ENCODE measurements around the gene RASSF3.
A peak's percentile ranks its signal among the peaks of the same experiment; 100 is the strongest.

Gene RASSF3

DNA sequence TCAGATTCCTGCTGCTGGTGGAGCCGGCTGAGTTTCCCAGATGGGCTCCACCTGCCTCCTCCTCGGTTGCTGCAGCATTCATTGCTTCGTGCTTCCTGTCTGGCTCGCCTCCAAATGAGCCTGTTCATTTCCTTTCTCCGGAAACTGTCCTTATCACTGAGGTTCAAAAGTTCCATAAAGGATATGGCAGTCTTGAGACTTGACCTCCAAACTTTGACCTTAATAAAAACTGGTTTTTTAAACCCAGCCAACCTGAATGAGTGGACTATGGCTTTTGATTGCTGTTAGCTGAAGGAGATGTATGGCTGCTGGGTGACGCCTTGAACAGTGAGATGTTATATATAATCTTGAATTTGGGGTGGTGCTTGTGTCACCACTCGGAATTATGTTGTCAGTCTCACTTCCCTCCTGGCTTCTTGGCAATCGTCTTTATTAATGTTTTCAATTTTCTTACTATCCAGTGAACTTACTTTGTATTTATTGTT, 62.7 kb downstream of the RASSF3 start:
- H3K4me3 ChIP-seq (ENCODE audit: low read length) = no peak overlapping the region
- no peak overlapping the region for H3K9ac ChIP-seq (ENCODE audit: low read depth, low read length)
- H3K27ac ChIP-seq (ENCODE audit: low read depth, low read length) = peak overlapping the region; percentile 5; the same call in 1 of the 2 replicates
- H3K27me3 ChIP-seq (ENCODE audit: insufficient read depth, low read length) = no peaks in the 10 kb centered on the region
- WGBS = 60% methylated on average over 6 of the region's 8 CpGs
- no peaks in the 10 kb centered on the region for H3K36me3 ChIP-seq (ENCODE audit: insufficient read depth, low read length)
- H3K9me3 ChIP-seq (ENCODE audit: insufficient read depth, low read depth, low read length) = no peaks in the 10 kb centered on the region
- peaks cover 51% of the 10 kb centered on the region for H3K4me1 ChIP-seq (ENCODE audit: insufficient read depth, low read length)

DNA sequence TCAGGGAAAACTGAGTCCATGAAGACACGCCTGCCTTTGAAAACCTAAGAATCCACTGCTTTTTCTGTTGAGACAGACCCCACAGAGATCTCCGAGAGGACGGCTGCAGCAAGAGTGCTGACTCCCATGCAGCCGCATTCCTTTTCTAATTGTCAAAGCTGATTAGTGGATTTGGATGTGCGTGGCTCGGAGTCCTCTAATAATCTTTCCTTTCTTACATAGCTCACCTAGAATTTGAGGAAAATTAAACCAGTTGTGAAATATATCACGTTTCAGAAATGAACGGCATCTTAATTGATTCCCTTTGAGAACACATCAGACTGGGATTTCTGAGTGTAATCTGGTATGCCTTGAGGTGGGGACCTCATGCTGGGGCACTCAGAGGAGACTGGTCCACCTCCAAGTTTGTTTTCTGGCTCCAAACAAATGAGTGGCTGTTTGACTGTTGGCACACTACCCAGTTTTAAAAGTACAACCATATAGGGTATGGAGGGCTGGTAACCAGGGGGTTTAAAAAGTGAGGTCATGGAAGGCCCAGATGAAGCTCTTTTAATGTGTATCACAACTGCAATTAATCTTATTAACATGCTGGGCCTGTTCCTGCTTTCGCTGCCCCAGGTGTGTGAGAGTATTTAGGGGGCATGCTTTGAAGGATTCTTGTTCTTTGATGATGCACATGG, 63.3 kb downstream of the RASSF3 start:
- 63% methylated on average over 7 of the region's 9 CpGs for WGBS
- no peak overlapping the region for H3K4me3 ChIP-seq (ENCODE audit: low read length)
- peaks cover 51% of the 10 kb centered on the region for H3K4me1 ChIP-seq (ENCODE audit: insufficient read depth, low read length)
- no peak overlapping the region for H3K9ac ChIP-seq (ENCODE audit: low read depth, low read length)
- H3K27me3 ChIP-seq (ENCODE audit: insufficient read depth, low read length) = no peaks in the 10 kb centered on the region
- no peaks in the 10 kb centered on the region for H3K9me3 ChIP-seq (ENCODE audit: insufficient read depth, low read depth, low read length)
- H3K27ac ChIP-seq (ENCODE audit: low read depth, low read length) = peak overlapping the region; percentile 13; the same call in 1 of the 2 replicates
- no peaks in the 10 kb centered on the region for H3K36me3 ChIP-seq (ENCODE audit: insufficient read depth, low read length)

DNA sequence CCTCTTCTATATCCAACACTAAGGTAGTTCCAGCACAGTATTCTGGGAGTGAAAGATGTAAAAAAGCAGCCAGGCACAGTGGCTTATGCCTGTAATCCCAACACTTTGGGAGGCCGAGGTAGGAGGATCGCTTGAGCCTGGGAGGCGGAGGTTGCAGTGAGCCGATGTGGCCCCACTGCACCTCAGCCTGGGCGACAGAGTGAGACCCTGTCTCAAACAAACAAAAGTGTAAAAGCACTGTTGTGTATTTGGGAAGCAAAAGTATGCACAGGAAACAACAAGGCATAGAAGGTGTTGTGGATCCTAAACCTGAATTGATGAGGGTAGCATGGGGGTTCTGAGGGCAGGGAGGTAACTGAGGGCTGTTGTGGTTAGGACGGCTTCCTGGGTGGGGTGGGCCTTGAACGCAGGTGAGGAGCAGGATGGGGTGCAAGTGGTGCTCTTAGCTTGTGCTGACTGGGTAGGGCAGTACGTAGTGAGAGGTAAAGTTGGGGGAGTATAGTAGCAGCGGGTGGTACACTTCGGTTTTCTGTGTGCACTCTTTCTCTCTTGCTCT, 64.2 kb downstream of the RASSF3 start:
- Histone ChIP-seq H3K36me3 (ENCODE audit: insufficient read depth, low read length) (no peaks in the 10 kb centered on the region), H3K27me3 (ENCODE audit: insufficient read depth, low read length) (no peaks in the 10 kb centered on the region), H3K9ac (ENCODE audit: low read depth, low read length) (no peak overlapping the region), H3K9me3 (ENCODE audit: insufficient read depth, low read depth, low read length) (no peaks in the 10 kb centered on the region), H3K4me1 (ENCODE audit: insufficient read depth, low read length) (peaks cover 46% of the 10 kb centered on the region), H3K4me3 (ENCODE audit: low read length) (no peak overlapping the region), H3K27ac (ENCODE audit: low read depth, low read length) (no peak overlapping the region)
- WGBS = 93% methylated on average over 10 of the region's 10 CpGs

DNA sequence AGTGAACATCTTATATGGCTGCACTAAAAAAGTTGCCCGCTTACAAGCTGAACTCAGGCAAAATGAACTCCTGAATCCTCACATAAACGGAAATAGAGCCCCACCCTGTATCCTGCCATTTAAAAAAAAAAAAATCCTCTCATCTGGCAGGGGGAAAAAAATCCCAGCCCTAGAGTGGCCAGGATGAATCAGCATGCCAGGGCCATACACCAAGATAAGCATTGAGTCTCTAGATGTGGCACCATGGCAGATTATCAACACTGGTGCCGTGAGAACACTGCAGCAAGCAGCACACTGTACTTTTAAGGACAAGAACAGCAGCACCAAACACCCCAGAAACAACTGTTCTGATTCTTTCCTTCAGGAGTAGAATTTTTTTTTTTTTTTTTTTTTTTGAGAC, 65.5 kb downstream of the RASSF3 start:
- Histone ChIP-seq H3K9ac (ENCODE audit: low read depth, low read length) (no peak overlapping the region), H3K9me3 (ENCODE audit: insufficient read depth, low read depth, low read length) (no peaks in the 10 kb centered on the region), H3K27ac (ENCODE audit: low read depth, low read length) (no peak overlapping the region), H3K4me1 (ENCODE audit: insufficient read depth, low read length) (peaks cover 33% of the 10 kb centered on the region), H3K27me3 (ENCODE audit: insufficient read depth, low read length) (no peaks in the 10 kb centered on the region), H3K36me3 (ENCODE audit: insufficient read depth, low read length) (no peaks in the 10 kb centered on the region), H3K4me3 (ENCODE audit: low read length) (no peak overlapping the region)
- 93% methylated on average over 3 of the region's 3 CpGs for WGBS

DNA sequence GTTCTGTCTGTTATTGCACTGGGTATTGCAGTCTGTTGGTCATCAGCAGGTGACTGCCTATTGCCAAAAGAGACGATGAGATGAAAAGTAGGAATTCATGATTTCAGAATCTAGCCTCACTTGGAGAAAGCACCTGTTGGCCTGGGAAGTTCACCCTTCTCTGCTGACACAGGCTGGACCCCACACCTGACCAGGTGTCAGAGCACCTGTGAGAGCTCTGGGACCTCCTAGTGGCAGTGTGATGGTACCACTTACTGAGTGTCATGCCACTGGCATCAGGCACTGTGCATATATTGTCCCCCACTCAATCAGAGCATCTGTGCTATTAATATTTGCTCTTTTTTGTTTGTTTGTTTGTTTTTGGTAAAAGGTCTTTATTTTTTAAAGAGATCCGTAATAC, 68.0 kb downstream of the RASSF3 start:
- Histone ChIP-seq H3K9me3 (ENCODE audit: insufficient read depth, low read depth, low read length) (no peaks in the 10 kb centered on the region), H3K9ac (ENCODE audit: low read depth, low read length) (no peak overlapping the region), H3K27ac (ENCODE audit: low read depth, low read length) (no peak overlapping the region), H3K4me1 (ENCODE audit: insufficient read depth, low read length) (peaks cover 25% of the 10 kb centered on the region), H3K4me3 (ENCODE audit: low read length) (no peak overlapping the region), H3K36me3 (ENCODE audit: insufficient read depth, low read length) (no peaks in the 10 kb centered on the region), H3K27me3 (ENCODE audit: insufficient read depth, low read length) (no peaks in the 10 kb centered on the region)
- 92% methylated on average over 1 of the region's 2 CpGs for WGBS

DNA sequence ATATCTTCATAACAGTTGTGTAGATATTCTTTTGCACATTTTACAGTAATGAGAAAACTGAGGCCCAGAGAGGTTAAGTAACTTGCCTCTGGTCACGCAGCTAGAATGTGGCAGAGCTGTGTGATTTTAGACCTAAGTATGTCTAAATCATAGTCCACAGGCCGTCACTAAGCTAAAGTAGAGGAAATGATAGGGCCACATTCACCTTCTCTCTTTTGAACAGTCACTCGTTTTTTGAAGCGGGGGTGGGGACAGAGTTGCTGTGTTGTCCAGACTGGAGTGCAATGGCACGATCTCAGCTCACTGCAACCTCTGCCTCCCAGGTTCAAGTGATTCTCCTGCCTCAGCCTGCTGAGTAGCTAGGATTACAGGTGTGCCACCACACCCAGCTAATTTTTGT, 68.5 kb downstream of the RASSF3 start:
- Histone ChIP-seq H3K9ac (ENCODE audit: low read depth, low read length) (no peak overlapping the region), H3K4me1 (ENCODE audit: insufficient read depth, low read length) (peaks cover 25% of the 10 kb centered on the region), H3K9me3 (ENCODE audit: insufficient read depth, low read depth, low read length) (no peaks in the 10 kb centered on the region), H3K27ac (ENCODE audit: low read depth, low read length) (no peak overlapping the region), H3K36me3 (ENCODE audit: insufficient read depth, low read length) (no peaks in the 10 kb centered on the region), H3K4me3 (ENCODE audit: low read length) (no peak overlapping the region), H3K27me3 (ENCODE audit: insufficient read depth, low read length) (no peaks in the 10 kb centered on the region)
- WGBS = 98% methylated on average over 5 of the region's 5 CpGs

DNA sequence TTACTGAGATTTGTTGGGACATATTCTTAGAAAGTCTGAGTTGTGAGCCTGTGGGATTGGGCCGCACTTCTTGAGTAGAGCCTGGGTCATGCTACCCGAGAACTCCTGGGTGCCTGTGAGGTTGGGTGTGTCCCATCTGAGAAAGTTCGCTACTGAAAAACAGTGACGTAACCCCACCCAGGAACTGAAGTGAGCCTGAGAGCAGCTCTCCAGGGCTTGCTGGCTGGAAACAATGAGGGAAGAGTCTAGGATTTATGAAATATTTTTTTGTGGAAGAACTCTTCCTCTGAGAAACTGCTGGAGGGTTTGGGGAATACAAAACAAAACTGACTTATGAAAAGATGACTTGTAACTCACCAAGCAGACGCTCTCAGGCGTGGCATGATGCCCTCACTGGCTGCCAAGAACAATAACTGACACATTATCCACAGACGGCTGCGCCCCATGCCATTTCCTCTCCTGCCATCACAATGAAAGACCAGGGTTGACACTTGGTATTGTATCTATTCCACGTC, 69.2 kb downstream of the RASSF3 start:
- Histone ChIP-seq H3K36me3 (ENCODE audit: insufficient read depth, low read length) (peaks cover 1% of the 10 kb centered on the region; the same call in 1 of the 2 replicates), H3K4me3 (ENCODE audit: low read length) (no peak overlapping the region), H3K27me3 (ENCODE audit: insufficient read depth, low read length) (no peaks in the 10 kb centered on the region), H3K9me3 (ENCODE audit: insufficient read depth, low read depth, low read length) (no peaks in the 10 kb centered on the region), H3K9ac (ENCODE audit: low read depth, low read length) (no peak overlapping the region; the same call in 1 of the 2 replicates), H3K4me1 (ENCODE audit: insufficient read depth, low read length) (peaks cover 20% of the 10 kb centered on the region), H3K27ac (ENCODE audit: low read depth, low read length) (no peak overlapping the region)
- WGBS = 91% methylated on average over 9 of the region's 9 CpGs

DNA sequence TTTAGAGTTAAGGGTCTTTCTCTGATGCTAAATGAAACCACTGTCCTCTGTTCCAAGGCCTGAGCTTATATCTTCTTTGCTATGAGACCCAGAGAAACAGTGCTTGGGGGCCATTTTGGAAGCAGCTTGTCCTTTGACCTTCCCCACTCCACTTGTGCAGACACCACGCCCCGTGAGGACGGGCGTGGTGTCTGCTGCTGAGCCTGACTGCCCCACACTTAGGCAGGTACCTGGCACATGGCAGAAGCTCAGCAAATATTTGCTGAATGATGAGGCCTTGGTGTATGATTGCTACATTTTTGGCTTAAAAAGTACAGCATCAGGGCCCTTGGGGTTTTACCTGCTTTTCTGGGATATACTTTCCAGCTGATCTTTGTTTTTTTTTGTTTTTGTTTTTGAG, 69.9 kb downstream of the RASSF3 start:
- Histone ChIP-seq H3K4me3 (ENCODE audit: low read length) (no peak overlapping the region), H3K27ac (ENCODE audit: low read depth, low read length) (no peak overlapping the region), H3K36me3 (ENCODE audit: insufficient read depth, low read length) (peaks cover 8% of the 10 kb centered on the region), H3K9me3 (ENCODE audit: insufficient read depth, low read depth, low read length) (no peaks in the 10 kb centered on the region), H3K9ac (ENCODE audit: low read depth, low read length) (no peak overlapping the region), H3K4me1 (ENCODE audit: insufficient read depth, low read length) (peaks cover 18% of the 10 kb centered on the region), H3K27me3 (ENCODE audit: insufficient read depth, low read length) (no peaks in the 10 kb centered on the region)
- WGBS = 91% methylated on average over 4 of the region's 4 CpGs

DNA sequence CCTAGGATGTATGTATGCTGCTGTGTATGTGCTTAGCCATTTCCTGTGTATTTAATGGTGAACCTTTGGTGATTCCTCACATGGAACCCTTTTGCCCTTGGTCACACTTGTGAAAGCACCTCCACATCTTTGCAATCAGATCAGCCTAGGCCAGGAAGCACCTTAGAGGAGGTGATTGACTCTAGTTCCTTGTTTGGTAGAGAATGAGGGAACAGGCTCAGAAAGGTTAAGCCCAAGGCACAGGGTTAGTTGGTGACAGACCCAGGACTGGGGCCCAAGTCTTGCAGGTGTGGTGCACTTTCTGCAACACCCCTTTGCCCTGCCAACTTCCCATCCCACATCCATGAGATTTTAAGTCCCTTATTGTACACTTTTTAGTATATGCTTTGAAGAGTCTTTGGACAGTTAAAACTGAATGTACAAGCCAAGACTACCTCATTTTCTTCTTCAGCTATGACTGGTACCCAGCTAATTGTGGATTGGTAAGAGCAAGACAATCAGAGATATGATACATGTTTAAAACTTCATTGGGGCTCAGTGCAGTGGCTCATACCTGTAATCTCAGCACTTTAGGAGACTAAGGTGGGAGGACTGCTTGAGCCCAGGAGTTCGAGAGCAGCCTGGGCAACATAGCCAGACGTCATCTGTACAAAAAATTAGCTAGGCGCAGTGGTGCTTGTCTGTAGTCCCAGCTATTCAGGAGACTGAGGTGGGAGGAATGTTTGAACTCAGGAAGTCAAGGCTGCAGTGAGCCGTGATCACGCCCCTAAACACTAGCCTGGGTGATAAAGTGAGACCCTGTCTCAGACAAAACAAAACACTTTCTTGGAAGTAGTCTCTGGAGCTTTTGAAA, 71.1 kb downstream of the RASSF3 start:
- H3K9ac ChIP-seq (ENCODE audit: low read depth, low read length) = no peak overlapping the region
- no peak overlapping the region for H3K27ac ChIP-seq (ENCODE audit: low read depth, low read length)
- H3K27me3 ChIP-seq (ENCODE audit: insufficient read depth, low read length) = no peaks in the 10 kb centered on the region
- H3K4me3 ChIP-seq (ENCODE audit: low read length) = no peak overlapping the region
- no peaks in the 10 kb centered on the region for H3K9me3 ChIP-seq (ENCODE audit: insufficient read depth, low read depth, low read length)
- peaks cover 15% of the 10 kb centered on the region for H3K36me3 ChIP-seq (ENCODE audit: insufficient read depth, low read length)
- peaks cover 18% of the 10 kb centered on the region for H3K4me1 ChIP-seq (ENCODE audit: insufficient read depth, low read length)
- WGBS = 86% methylated on average over 5 of the region's 5 CpGs

DNA sequence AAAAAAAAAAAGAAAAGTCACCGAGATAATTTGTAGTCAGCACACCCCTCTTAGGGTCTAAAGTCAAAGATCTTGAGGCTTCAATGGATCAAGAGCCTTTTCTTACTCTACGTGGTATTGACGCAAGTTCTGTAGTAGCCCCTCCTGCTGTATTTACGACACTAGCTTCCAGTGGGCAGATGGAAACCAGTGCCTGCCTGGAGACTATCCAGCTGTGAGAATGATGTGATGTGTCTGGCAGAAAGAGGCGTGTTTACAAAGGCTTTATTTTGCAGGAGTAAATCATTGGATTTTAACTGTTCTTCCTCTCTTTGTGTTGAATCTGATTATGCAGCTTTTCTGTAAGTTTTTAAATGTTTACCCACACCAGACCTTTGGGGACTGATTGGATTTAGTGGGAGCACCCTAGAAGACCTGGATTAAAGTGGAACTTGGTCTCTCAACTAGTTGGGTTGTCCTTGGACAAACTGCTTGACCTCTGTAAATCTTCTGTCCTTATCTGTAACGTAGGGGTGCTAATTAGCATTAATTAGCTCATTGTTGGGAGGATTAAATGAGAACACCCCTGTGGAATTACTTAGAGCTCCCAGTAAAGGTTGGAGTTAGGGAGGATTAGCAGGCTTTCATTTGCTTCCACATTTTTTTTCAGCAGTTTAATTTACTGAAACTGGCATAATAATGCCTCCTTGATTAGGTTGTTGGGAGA, 72.4 kb downstream of the RASSF3 start:
- H3K4me1 ChIP-seq (ENCODE audit: insufficient read depth, low read length) = peaks cover 21% of the 10 kb centered on the region

More for the DNA sequence above, 72.4 kb downstream of the RASSF3 start:
- no peaks in the 10 kb centered on the region for H3K27me3 ChIP-seq (ENCODE audit: insufficient read depth, low read length)
- peaks cover 26% of the 10 kb centered on the region for H3K36me3 ChIP-seq (ENCODE audit: insufficient read depth, low read length)
- H3K9me3 ChIP-seq (ENCODE audit: insufficient read depth, low read depth, low read length) = no peaks in the 10 kb centered on the region
- H3K27ac ChIP-seq (ENCODE audit: low read depth, low read length) = peak overlapping the region; percentile 76; the same call in 1 of the 2 replicates
- 37% methylated on average over 6 of the region's 6 CpGs for WGBS
- H3K9ac ChIP-seq (ENCODE audit: low read depth, low read length) = 0 out of 2 replicates have a peak overlapping the region, but pooled peaks have one; percentile 18
- H3K4me3 ChIP-seq (ENCODE audit: low read length) = no peak overlapping the region

Data from HUES64 (cell line).